ENCODE measurements around the gene BET1L.
"Not testable (repeated sequence)": the region's sequence is repeated elsewhere in the genome, so short reads cannot be mapped to it uniquely, and the experiment has no call there.

Gene BET1L

GRCh38 chr11:221539-221938 is 14.3 kb upstream of the BET1L start:
- no peak overlapping the region for H3K4me3 ChIP-seq (ENCODE audit: low read depth, low read length)
- TF ChIP-seq CTCF (IDR thresholded peaks at IDR 0.05; ENCODE audit: insufficient read depth, low read depth, low read length, missing control alignments): no peak
- DNase-seq (ENCODE audit: low read depth): no peak

- H3K4me3 ChIP-seq (ENCODE audit: low read depth, low read length); DNase-seq (ENCODE audit: low read depth): not testable (repeated sequence)
Measured at GRCh38 chr11:220641-221215, 13.5 kb upstream of the BET1L start.

GRCh38 chr11:218815-219593 is 11.8 kb upstream of the BET1L start:
- DNase-seq (ENCODE audit: low read depth): no peak
- no peak overlapping the region for H3K4me3 ChIP-seq (ENCODE audit: low read depth, low read length)
- no peak for TF ChIP-seq CTCF (IDR thresholded peaks at IDR 0.05; ENCODE audit: insufficient read depth, low read depth, low read length, missing control alignments)

- DNase-seq (ENCODE audit: low read depth): no peak
- no peak overlapping the region for H3K4me3 ChIP-seq (ENCODE audit: low read depth, low read length)
- no peak for TF ChIP-seq CTCF (IDR thresholded peaks at IDR 0.05; ENCODE audit: insufficient read depth, low read depth, low read length, missing control alignments)
Measured at GRCh38 chr11:217704-218103, 10.5 kb upstream of the BET1L start.

- no peak overlapping the region for H3K4me3 ChIP-seq (ENCODE audit: low read depth, low read length)
- no peak for TF ChIP-seq CTCF (IDR thresholded peaks at IDR 0.05; ENCODE audit: insufficient read depth, low read depth, low read length, missing control alignments)
- no peak for DNase-seq (ENCODE audit: low read depth)
Measured at GRCh38 chr11:216081-216974, 9.1 kb upstream of the BET1L start.

- no peak for TF ChIP-seq CTCF (IDR thresholded peaks at IDR 0.05; ENCODE audit: insufficient read depth, low read depth, low read length, missing control alignments)
- no peak for DNase-seq (ENCODE audit: low read depth)
- H3K4me3 ChIP-seq (ENCODE audit: low read depth, low read length): no peak overlapping the region
Measured at GRCh38 chr11:215581-216037, 8.4 kb upstream of the BET1L start.

GRCh38 chr11:214083-214482 is 6.9 kb upstream of the BET1L start:
- no peak overlapping the region for H3K4me3 ChIP-seq (ENCODE audit: low read depth, low read length)
- TF ChIP-seq CTCF (IDR thresholded peaks at IDR 0.05; ENCODE audit: insufficient read depth, low read depth, low read length, missing control alignments): no peak
- DNase-seq (ENCODE audit: low read depth): no peak

Measured in GM12865 (cell line).